ENCODE measurements around the gene SLC6A9. TPM values are rescaled to one million over a fixed set of nuclear protein-coding genes. Genes with fewer than 3 reads are reported as not detected.

Gene SLC6A9
- total RNA-seq = 3.0 TPM

GRCh38 chr1:44031252-44032169 lies at the start of gene SLC6A9:
Gene SLC6A9, minus strand, starts transcription at chr1:44031462. Its CDS starts 7,185 bp downstream, at chr1:44024277.
- no peak for DNase-seq

- DNase-seq = no peak
Measured at GRCh38 chr1:44079566-44079965, 48.3 kb upstream of the SLC6A9 start.

- no peak for DNase-seq
Measured at GRCh38 chr1:44078104-44078503, 46.8 kb upstream of the SLC6A9 start.

GRCh38 chr1:44077421-44077820 lies 46.2 kb upstream of the SLC6A9 start:
- DNase-seq = no peak

DNA sequence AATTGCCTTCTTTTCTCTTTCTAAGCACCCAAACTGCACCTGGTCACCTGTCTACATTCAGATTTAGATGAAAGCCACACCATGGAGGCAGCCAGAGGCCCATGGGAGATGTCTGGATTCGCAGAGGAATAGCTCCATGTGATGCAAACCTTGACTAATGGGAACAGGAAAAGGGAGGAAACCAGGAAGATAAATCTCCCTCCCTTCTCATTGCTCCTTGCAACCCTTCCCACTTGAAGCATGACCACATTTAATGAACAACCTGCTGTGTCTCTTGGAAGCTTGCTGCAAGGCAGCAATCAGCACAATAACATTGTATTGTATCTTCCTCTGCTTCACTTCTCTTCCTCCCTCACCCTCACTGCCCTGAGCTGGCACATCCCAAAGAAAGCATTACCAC lies 44.8 kb upstream of the SLC6A9 start:
- DNase-seq = no peak

DNA sequence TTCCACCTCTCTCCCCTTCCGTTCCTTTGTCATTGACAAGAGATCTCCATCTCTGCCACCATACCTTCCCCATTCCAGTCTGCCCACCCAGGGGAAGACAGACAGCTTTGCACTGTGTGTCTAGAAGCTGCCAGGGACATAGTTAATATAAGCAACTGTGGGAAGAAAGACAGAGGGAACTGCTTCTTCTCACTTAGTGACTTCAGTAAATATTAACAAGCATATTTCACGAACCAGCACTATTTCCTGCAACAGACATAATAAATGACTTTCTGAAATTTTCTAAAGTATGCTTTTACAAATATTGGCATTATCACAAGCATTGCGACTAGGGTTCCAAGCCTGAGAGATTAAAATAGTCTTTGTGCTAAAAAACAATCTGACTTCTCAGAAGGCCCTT lies 43.2 kb upstream of the SLC6A9 start:
- DNase-seq = no peak

DNA sequence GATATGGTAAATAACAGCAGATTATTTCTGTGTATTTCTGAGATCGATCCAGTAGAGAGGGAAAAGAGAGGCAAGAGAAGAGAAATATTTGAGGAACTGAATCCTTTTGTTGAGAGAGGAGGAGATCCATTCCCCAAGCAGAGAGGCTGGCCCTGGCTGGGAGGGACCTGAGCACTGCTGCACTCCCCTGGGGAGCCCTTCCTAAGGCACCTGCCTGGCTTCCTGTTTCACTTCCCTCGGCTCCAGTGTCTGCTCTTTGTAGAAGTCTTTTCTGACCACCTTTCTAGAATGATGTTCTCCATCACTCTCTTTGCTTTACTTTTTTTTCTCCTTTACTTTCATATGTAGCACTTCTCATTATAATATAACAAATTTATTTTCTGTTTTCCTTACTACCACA lies 42.3 kb upstream of the SLC6A9 start:
- no peak for DNase-seq

DNA sequence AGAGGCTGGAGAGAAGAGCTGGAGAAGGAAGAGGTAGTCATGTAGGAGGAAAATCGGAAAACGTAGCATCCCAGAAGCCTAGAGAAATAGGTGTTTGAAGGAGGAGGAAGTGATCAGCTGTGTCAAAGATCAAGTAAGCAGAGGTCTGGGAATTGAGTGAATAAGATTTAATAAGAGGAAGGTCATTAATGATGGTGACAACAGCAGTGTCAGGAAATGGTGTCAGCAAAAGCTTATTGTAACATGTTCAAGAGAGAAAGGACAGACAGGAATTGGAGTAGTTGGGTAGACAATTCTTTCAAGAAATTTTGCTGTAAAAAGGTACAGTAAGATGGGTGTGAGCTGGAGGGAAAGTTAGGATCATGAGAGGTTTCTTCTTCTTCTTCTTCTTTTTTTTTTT lies 41.6 kb upstream of the SLC6A9 start:
- no peak for DNase-seq

GRCh38 chr1:44072204-44072603 lies 40.9 kb upstream of the SLC6A9 start:
- DNase-seq = no peak

- DNase-seq = no peak
Measured at GRCh38 chr1:44071461-44071860, 40.2 kb upstream of the SLC6A9 start.

GRCh38 chr1:44068442-44068921 lies 37.2 kb upstream of the SLC6A9 start:
- DNase-seq = no peak

DNA sequence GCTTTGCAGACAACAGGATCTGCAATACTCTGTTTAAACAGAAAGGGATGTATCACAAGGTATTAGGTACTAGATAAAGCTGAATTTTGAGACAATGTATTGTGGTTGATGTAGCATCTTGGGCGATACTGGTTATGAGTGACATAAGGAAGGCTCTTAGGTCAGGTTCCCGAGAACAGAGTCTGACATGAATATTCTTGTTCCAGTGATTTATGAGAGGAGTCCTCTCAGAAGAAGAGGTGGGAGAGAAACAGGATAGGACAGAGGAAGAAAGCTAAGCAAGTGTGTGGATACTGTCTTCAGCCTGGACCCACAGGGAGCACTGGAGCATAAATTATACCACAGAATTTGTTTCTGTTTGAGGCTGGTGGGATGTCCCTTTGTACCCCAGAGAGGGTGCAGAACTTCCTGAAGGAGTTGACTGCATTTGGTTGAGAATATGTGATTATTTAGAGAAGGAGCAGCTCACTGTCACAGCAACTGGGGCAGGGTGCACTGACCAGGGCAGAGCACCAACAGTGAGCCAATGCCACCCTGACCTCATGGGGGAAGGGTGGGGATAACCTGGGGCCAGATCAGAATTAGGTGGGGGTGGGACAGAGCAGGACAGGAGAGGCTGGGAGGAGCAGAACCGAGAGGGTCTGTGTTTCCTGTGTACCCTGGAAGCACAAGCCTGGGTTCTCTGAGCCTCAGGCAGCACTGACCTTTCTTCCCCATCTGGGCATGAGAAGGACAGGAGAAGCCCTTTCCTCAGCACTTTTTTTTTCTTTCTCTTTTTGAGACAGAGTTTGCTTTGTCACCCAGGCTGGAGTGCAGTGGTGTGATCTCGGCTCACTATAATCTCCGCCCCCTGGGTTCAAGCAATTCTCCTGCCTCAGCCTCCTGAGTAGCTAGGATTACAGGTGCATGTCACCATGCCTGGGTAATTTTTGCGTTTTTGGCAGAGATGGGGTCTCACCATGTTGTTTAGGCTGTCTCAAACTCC lies 36.3 kb upstream of the SLC6A9 start:
- DNase-seq = no peak

GRCh38 chr1:44062656-44063179 lies 31.5 kb upstream of the SLC6A9 start:
- no peak for DNase-seq

DNA sequence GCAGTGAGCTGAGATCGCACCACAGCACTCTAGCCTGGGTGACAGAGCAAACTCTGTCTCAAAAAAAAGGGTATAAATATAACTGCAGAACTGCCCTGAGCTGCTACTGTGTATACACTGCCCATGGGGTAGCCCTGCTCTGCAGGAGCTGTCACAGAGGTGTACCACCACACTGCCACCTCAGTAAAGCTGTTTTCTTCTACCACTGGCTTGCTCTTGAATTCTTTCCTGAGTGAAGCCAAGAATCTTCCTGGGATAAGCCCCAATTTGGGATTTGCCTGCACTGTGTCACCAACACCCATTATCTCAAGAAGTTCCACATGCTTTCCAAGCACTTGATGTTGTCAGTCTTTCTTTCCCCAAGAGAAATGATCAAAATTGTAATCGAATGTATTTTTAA lies 30.6 kb upstream of the SLC6A9 start:
- no peak for DNase-seq

DNA sequence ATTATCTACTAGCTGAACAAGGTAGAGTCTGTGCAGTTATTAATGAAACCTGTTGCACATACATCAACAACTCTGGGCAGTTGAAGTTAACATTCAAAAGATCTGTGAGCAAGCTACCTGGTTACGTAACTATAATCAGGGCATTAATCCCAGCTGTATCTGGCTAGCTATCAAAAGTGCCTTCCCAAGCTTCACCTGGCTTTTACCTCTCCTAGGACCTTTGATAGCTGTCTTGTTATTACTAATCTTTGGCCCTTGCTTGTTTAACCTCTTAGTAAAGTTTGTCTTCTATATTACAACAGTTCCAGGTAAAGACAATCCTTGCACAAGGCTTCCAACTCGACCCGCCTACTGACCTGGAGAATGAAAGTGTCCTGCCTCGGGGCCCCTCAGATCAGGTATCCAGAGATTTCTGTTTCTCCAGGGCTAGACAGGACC lies 29.6 kb upstream of the SLC6A9 start:
- DNase-seq = no peak

- DNase-seq = no peak
Measured at GRCh38 chr1:44059664-44060355, 28.5 kb upstream of the SLC6A9 start.

- no peak for DNase-seq
Measured at GRCh38 chr1:44059212-44059611, 27.9 kb upstream of the SLC6A9 start.

DNA sequence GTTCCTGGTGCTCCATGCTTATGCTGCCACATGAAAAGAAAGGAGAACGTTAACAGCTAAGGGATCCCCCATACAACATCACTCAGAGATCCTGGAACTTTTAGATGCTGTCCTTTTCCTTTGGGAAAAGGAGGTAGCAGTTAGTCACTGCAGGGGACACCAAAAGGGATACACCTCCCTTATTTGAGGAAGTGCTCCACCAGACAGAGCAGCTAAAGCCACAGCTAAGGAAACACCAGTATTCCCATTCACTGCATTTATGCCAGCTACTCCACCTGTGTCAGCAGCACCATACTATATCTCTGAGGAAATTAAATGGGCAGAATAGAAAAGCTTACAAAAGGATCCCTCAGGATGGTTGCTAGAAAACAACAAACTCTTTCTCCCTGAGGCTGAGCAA lies 26.0 kb upstream of the SLC6A9 start:
- no peak for DNase-seq

DNA sequence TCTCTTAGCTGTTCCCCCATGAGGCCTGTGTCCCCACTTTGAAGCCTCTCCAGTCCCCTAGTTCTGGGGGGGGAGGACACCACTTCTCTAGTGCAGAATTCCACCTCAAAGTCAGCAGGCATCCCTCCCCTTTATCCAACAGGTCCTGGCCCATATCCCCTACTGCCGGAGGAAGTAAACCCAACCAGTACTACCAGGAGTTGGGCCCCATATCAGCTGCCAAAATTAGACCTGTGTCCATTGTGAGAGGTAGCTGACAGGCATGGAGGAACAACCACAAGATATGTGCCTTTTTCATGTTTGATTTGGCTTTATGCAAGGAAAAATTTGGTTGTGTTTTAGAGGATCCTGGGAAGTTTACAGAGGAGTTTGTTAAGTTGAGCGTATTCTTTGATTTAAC lies 22.1 kb upstream of the SLC6A9 start:
- DNase-seq = no peak

DNA sequence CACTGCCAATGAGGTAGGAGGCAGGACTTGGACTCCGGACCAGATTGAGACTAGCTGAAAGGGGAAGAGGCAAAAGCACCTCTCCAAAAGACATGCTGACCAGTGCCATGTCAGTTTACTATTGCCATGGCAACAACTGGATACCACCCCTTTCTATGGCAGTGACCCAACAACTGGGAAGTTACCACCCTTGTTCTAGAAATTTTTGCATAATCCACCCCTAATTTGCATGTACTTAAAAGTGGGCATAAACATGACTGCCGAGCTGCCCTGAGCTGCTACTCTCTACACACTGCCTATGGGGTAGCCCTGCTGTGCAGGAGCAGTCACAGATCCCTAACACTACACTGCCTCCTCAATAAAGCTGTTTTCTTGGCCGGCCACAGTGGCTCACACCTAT lies 19.0 kb upstream of the SLC6A9 start:
- DNase-seq = no peak

DNA sequence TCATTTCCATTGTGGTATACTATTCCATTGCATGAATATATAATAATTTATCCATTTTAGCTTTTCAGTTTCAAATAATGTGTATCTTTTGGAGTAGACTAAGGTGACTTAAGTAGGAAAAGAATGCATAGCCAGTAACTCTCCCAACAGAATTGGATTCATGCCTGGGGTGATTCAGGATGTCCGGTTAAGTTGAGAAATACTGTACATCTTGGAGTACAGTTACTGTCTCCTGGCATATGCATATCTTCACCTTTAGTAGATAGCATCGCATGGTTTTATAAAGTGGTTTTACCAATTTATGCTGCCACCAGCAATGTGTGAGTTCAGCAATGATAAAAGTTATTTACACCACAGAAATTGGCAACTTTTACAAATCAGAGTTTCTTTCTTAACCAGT lies 18.6 kb upstream of the SLC6A9 start:
- no peak for DNase-seq

Data from occipital lobe (tissue), 2 donors.